GM18868 (cell line): Measurements from ENCODE around the gene RSF1.

Experiments used
- ATAC-seq: cut with Tn5 transposase; IDR thresholded peaks from one replicate; pipeline ENCODE4 v1.9.1; 2021; ENCODE audit warnings: mild to moderate bottlenecking, moderate library complexity; ENCODE audit not compliant: unreplicated experiment

The RSF1 gene

DNA sequence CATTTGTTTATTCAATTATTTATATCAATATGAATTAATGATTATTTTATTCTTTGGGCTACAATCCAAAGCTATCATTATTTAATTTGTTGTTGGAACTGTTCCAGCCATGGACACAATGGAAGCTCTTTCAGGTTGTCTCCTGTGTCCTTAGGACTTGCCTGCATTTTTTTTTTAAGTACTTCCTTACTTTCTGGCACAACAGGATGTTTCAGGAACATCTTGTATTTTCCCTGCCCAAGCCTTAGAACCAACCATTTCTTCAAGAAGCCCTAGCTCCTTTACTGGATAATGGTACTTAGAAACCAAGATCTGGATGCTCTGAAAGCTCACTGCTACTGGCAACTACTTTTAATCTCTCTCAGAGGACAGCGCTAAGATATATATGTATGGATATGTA, 125.1 kb downstream of the RSF1 start:
- no peak for ATAC-seq

DNA sequence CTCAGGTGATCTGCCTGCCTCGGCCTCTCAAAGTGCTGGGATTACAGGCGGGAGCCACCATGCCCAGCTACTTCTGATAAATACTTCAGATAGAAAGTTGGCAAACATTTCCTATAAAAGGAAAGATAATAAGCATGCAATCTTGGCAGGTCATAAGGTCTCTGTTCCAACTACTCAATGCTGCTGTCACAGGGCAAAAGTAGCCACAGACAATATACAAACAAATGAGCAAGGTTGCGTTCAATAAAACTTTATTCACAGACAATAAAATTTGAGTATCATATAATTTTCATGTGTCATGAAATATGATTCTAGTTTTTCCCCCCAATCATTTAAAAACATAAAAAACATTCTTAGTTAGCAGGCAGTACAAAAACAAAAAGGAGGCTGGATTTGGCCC, 129.9 kb downstream of the RSF1 start:
- no peak for ATAC-seq

DNA sequence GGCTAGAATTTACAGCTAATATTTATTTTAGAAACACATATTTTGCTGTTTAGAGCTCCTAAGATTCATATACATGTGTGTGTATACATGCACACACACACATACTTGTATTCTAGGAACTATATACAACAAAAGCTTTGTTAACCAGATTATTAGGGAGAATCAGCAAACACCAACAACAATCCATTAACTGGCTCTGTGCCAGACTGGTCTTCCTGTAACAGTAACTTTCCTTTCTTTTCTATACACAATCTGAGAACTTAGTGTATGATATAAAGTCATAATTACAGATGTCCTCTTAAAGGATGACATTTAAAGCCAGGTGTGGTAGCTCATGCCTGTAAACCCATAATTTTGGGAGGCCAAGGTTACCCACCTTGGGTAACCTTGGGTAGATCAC, 133.4 kb downstream of the RSF1 start:
- ATAC-seq = no peak

DNA sequence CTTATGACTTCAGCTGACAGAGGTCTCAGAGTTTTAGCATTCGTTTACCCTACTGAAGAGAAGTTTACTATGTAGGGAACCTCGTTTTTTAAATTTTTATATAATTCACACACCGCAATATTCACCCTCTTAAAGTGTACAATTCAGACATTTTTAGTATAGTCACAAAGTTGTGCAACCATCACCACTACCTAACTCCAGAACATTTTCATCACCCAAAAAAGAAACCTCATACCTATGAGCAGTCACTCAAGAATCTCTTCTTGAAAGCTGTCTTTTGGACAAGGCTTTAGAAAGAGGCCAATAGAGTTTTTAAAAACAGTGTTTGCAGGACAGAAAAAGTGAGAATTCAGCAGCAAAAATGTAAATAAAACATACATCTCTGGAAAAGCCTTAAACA, 143.4 kb downstream of the RSF1 start:
- ATAC-seq = no peak

DNA sequence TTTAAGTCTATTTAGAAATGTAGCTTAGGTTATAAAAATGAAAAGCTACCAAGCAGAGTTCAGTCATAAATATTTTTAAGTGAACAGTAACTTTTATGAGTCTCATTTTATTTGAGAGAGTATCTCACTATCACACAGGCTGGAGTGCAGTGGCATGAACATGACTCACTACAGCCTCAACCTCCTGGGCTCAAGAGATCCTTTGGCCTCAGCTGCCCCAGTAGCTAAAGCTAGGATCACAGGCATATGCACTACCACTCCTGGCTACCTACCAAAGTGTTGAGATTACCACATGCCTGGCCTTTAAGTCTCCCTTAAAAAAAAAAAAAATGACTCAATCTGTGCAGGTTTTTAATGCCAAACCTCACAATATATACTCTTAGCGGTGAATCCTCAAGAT, 148.3 kb downstream of the RSF1 start:
- no peak for ATAC-seq

- ATAC-seq = no peak
Observed at GRCh38 chr11:77669848-77670511, 150.5 kb downstream of the RSF1 start.

- no peak for ATAC-seq
Observed at GRCh38 chr11:77668760-77669159, 151.8 kb downstream of the RSF1 start.

DNA sequence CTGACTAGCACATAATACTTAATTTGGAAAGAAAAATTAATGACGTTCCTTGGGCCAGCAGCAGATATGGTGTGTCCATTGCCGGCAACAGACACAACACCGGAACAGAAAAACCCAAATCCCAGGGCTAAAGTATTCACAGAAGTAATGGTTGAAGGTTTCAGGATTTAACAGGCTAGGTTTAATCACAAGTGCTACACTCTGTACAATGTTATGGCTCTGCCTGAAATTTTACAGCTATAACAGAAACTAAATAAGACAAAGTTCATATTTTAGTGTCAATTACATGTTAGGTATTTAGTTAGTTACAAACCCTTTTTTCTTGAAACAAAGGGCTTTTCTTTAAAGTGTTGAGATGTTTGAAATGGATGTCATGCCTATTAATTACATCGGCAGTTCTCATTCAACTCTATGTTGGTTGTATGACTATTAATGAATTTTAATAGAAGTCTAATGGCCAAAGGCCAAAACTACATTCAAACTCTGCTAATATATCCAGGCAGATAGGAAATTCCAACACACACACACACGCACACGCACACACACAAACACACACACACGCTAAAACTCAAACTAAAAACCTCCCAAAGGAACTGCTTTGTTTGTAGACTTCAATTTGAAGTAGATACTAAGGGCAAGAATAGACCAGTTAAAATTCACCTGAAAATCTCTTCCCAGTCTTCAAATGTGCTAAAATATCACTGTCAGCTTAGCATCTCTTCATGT, 155.1 kb downstream of the RSF1 start:
- no peak for ATAC-seq

GRCh38 chr11:77661670-77662069, 158.9 kb downstream of the RSF1 start:
- ATAC-seq = no peak

GRCh38 chr11:77660947-77661346, 159.6 kb downstream of the RSF1 start:
- ATAC-seq = no peak

DNA sequence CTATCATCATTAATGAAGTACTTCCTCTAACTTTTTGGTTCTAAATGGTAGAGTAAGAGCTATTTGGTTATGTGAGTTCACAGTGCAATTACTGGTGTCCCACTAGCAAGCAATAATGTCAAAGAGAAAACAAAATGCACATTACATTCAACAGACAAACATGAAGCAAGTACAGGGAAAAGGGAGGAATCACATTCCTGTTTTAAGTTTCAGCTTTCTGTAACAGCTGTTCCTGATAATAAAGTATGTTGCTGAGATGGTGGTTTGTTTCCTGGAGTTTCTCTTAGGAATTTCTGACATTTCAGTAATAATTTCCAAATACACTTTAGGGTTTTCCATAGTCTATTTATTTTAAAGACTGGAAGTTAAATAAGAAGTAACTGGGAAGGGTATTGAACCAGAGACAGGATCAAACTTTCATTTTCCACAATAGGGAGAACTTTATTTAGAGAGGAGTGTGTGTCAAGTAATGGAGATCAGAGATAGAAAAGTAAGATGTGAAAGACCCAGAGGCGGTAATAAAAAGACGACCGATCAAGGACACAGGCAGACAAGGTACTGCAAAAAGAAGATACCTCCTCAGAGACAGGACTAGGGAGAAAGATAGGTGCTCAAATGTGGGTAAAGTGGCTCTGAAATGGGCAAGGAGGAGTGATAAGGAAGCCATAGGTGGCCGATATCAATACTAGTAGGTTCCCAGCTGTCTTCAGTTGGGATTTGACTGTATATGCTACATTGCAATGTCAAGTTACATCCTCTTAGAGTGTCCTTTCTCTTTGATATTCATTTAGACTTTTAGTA, 162.1 kb downstream of the RSF1 start:
- ATAC-seq = no peak

- ATAC-seq = no peak
Observed at GRCh38 chr11:77656362-77656761, 164.2 kb downstream of the RSF1 start.

- ATAC-seq = no peak
Observed at GRCh38 chr11:77654770-77655434, 165.6 kb downstream of the RSF1 start.

- no peak for ATAC-seq
Observed at GRCh38 chr11:77650123-77650522, 170.4 kb downstream of the RSF1 start.

GRCh38 chr11:77647654-77648305, 172.7 kb downstream of the RSF1 start:
- no peak for ATAC-seq

DNA sequence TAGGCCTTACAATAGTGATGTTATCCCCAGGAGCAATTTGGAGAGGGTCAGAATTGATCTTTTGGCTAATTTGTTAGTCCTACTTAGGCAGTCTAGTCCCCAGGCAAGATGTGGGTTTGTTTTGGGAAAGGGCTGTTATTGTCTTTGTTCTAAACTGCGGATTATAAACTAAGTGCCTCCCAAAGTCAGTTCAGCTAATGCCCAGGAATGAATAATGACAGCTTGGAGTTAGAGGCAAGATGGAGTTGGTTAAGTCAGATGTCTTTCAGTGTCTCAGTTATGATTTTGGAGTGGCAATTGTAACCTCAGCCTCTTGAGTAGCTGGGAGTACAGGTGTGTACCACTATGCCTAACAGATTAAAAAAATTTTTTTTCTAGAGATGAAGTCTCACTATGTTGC, 175.6 kb downstream of the RSF1 start:
- ATAC-seq = no peak

GRCh38 chr11:77642228-77642627, 178.3 kb downstream of the RSF1 start:
- no peak for ATAC-seq

DNA sequence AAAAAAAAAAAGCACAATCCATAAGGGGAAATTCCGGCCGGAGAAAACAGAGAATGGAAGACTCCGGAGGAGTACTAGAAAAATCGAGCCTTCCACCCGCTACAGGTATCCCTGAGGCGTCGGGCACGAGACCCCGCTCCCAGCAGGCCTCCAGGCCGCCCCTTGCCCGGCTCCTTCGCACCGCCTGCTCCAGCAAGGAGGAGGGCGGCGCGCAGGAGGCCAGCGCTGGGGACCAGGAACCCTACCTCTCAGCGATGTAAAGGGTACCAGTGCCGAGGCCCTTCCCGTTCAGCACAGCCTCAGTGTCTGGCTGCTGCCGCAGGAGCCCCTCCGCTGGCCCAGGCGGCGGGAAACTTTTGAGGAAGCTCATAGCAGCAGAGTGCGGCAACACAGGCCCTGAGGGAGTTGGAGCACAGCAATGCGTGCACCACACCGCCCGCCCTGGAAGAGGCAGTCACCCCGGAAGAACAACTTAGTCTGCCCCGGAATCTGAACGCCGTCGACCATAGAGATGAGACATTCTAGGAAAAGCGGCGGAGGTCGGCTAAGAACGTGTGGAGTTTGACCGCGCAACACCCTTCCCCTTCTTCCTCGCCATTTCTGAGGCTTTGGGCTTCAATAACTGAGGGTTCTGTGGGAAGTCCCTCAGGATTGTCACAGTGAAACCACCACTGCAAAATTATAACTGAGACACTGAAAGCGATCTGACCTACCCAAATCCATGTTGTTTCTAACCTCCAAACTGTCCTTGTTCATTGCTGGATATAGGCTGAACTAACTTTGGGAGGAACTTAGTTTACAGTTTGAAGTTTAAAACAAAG, 183.0 kb downstream of the RSF1 start, which contains the start of gene CLNS1A:
Gene CLNS1A, minus strand, starts transcription at position 450 of the 821 bp plus-strand sequence. Its CDS starts 80 bp downstream, at position 370.
- peak; percentile 98 for ATAC-seq

- no peak for ATAC-seq
Observed at GRCh38 chr11:77636731-77637344, 183.7 kb downstream of the RSF1 start.
